HEK293T (cell line): Measurements from ENCODE around the gene ADD1.

ENCODE experiments used
- CTCF ChIA-PET: fragments of 350-600 bp; formaldehyde crosslinking; extraction: SDS; loops from one replicate; lab custom pipeline; 2021; ENCODE audit warnings: antibody characterized with exemption, inconsistent platforms; lab: Yijun Ruan, JAX
- POLR2A ChIA-PET: fragments of 350-600 bp; formaldehyde crosslinking; extraction: SDS; loops from one replicate; lab custom pipeline; 2020; ENCODE audit warnings: antibody characterized with exemption, inconsistent platforms; lab: Yijun Ruan, JAX
- DNase-seq: peaks from one replicate; pipeline ENCODE4 v3.0.0; 2012; ENCODE audit warnings: mixed read lengths; ENCODE audit errors: extremely low spot score
- ARNT ChIP-seq: fragments of 450-650 bp; IDR thresholded peaks from 2 replicates; pipeline ENCODE4 v1.6.1; 2017; ENCODE audit warnings: mild to moderate bottlenecking
- BHLHE40 ChIP-seq: fragments of 450-650 bp; IDR thresholded peaks from 2 replicates; pipeline ENCODE4 v1.6.1; 2016; ENCODE audit warnings: mild to moderate bottlenecking, moderate library complexity, borderline replicate concordance
- CTBP1 ChIP-seq: fragments of 450-650 bp; IDR thresholded peaks from 2 replicates; pipeline ENCODE4 v1.6.1; 2016; ENCODE audit warnings: borderline replicate concordance
- ELF4 ChIP-seq: fragments of 450-650 bp; IDR thresholded peaks from 2 replicates; pipeline ENCODE4 v1.6.1; 2017; ENCODE audit warnings: antibody characterized with exemption
- FOXA1 ChIP-seq: fragments of 450-650 bp; IDR thresholded peaks from 2 replicates; pipeline ENCODE4 v1.6.1; 2016; ENCODE audit warnings: mild to moderate bottlenecking
- FOXK2 ChIP-seq: fragments of 450-650 bp; IDR thresholded peaks from 2 replicates; pipeline ENCODE4 v1.6.1; 2016; ENCODE audit warnings: mild to moderate bottlenecking
- HDGF ChIP-seq: fragments of 450-650 bp; IDR thresholded peaks from 2 replicates; pipeline ENCODE4 v1.6.1; 2017; ENCODE audit warnings: antibody characterized with exemption, borderline replicate concordance
- L3MBTL2 ChIP-seq: fragments of 450-650 bp; conservative IDR thresholded peaks from 2 replicates; pipeline ENCODE4 v1.6.1; 2016; ENCODE audit warnings: mild to moderate bottlenecking
- LEF1 ChIP-seq: fragments of 450-650 bp; IDR thresholded peaks from 2 replicates; pipeline ENCODE4 v1.6.1; 2017; ENCODE audit warnings: mild to moderate bottlenecking, borderline replicate concordance
- NFRKB ChIP-seq: fragments of 450-650 bp; IDR thresholded peaks from 2 replicates; pipeline ENCODE4 v1.6.1; 2016; ENCODE audit warnings: mild to moderate bottlenecking, moderate library complexity
- PKNOX1 ChIP-seq: fragments of 450-650 bp; IDR thresholded peaks from 2 replicates; pipeline ENCODE4 v1.6.1; 2016
- SP1 ChIP-seq: fragments of 450-650 bp; IDR thresholded peaks from 2 replicates; pipeline ENCODE4 v1.6.1; 2017
- SUZ12 ChIP-seq: fragments of 450-650 bp; IDR thresholded peaks from 2 replicates; pipeline ENCODE4 v1.6.1; 2016; ENCODE audit warnings: mild to moderate bottlenecking
- TARDBP ChIP-seq: fragments of 450-650 bp; IDR thresholded peaks from 2 replicates; pipeline ENCODE4 v1.6.1; 2016

ADD1 gene

GRCh38 chr4:2797545-2798305 is 45.9 kb upstream of the ADD1 start:
- TF ChIP-seq BHLHE40 (no peak), CTBP1 (no peak), ARNT (no peak), PKNOX1 (no peak), ELF4 (no peak), HDGF (no peak), L3MBTL2 (no peak)
- ChIA-PET CTCF (no interaction called here), POLR2A (interaction anchor here (1.3 kb wide), 1 partner anchor 14 kb away, joined by 5 read pairs; no protein-coding TSS in a partner anchor)
- DNase-seq, result no peak

- POLR2A ChIA-PET, result no interaction called here
- TF ChIP-seq PKNOX1 (no peak), SUZ12 (no peak), HDGF (no peak), NFRKB (no peak), BHLHE40 (no peak)
- DNase-seq, result no peak
- CTCF ChIA-PET, result no interaction called here
These were observed 45.0 kb upstream of the ADD1 start for GRCh38 chr4:2798399-2799223.

GRCh38 chr4:2799224-2799911 is 44.3 kb upstream of the ADD1 start:
- POLR2A ChIA-PET, result no interaction called here
- CTCF ChIA-PET, result no interaction called here
- TF ChIP-seq SUZ12 (no peak), ARNT (no peak), PKNOX1 (no peak), NFRKB (no peak)
- DNase-seq, result no peak

GRCh38 chr4:2799971-2800690 is 43.5 kb upstream of the ADD1 start:
- ChIA-PET POLR2A (interaction anchor here (1.0 to 1.8 kb wide), 3 partner anchors 10 to 18 kb away, joined by 6 to 8 read pairs (median 8); no protein-coding TSS in a partner anchor), CTCF (interaction anchor here (0.7 kb wide), 1 partner anchor 11 kb away, joined by 3 read pairs; no protein-coding TSS in a partner anchor)
- no peak for DNase-seq
- no peak for TF ChIP-seq NFRKB

- no peak for TF ChIP-seq L3MBTL2
- TF ChIP-seq ARNT, result no peak
- TF ChIP-seq TARDBP, result no peak
- no peak for TF ChIP-seq CTBP1
- CTCF ChIA-PET, result no interaction called here
- POLR2A ChIA-PET, result interaction anchor here (1.0 to 1.8 kb wide), 3 partner anchors 9 to 17 kb away, joined by 6 to 8 read pairs (median 8); no protein-coding TSS in a partner anchor
- DNase-seq, result no peak
These were observed 42.7 kb upstream of the ADD1 start for GRCh38 chr4:2800691-2801596.

GRCh38 chr4:2802618-2803531 is 40.8 kb upstream of the ADD1 start:
- ChIA-PET CTCF (no interaction called here), POLR2A (interaction anchor here (1.3 kb wide), 1 partner anchor 9 kb away, joined by 4 read pairs; no protein-coding TSS in a partner anchor)
- DNase-seq, result no peak
- TF ChIP-seq SP1, result no peak
- TF ChIP-seq FOXK2, result no peak
- no peak for TF ChIP-seq TARDBP
- no peak for TF ChIP-seq HDGF
- no peak for TF ChIP-seq FOXA1
- TF ChIP-seq LEF1, result no peak
- TF ChIP-seq ARNT, result no peak
- TF ChIP-seq NFRKB, result no peak
